Esophagus squamous epithelium (tissue), 5 donors: ENCODE measurements around the gene TAB2. TPM values are rescaled to one million over a fixed set of nuclear protein-coding genes. Genes with fewer than 3 reads are reported as not detected.

Source experiments
- DNase-seq: peaks from one replicate; lab custom pipeline; 2025; lab: John Stamatoyannopoulos, UW
- H3K27ac ChIP-seq, 4 donors: fragments of 200-600 bp; sonication (generic); one replicate each; pipeline ENCODE4 v1.5.1; 2016 to 2019; ENCODE audit warnings: mild to moderate bottlenecking in 1 of 4
- H3K27me3 ChIP-seq, 4 donors: fragments of 200-600 bp; sonication (generic); 1 replicate in 3 of 4; 2 replicates in 1 of 4; pipeline versions ENCODE4 v1.5.1 to v1.6.0; 2017 to 2021; ENCODE audit warnings: antibody characterized with exemption in 1 of 4
- H3K36me3 ChIP-seq, 3 donors: fragments of 200-600 bp; sonication (generic); one replicate each; pipeline ENCODE4 v1.5.1; 2016 to 2019
- H3K4me1 ChIP-seq, 3 donors: fragments of 200-600 bp; sonication (generic); one replicate each; pipeline ENCODE4 v1.5.1; 2017 to 2019
- H3K4me3 ChIP-seq, 4 donors: fragments of 200-600 bp; sonication (generic); 1 replicate in 3 of 4; 2 replicates in 1 of 4; pipeline ENCODE4 v1.5.1; 2016 to 2019; ENCODE audit warnings: mild to moderate bottlenecking in 2 of 4, moderate library complexity in 1 of 4
- H3K9me3 ChIP-seq, 3 donors: fragments of 200-600 bp; sonication (generic); one replicate each; pipeline ENCODE4 v1.5.1; 2016 to 2019
- CTCF ChIP-seq, 6 experiments: fragments of 450-650 bp in 4 of 6; fragments of 200-600 bp in 2 of 6; sonication (generic) in 2 of 6; IDR thresholded peaks; one replicate each; pipeline ENCODE4 v1.5.1; 2016 to 2019; ENCODE audit warnings: antibody characterized with exemption in 6 of 6, mild to moderate bottlenecking in 4 of 6, moderate library complexity in 4 of 6
- POLR2A ChIP-seq, 4 donors: fragments of 450-650 bp; IDR thresholded peaks; one replicate each; pipeline ENCODE4 v1.6.1; 2017; ENCODE audit warnings: antibody characterized with exemption in 4 of 4, mild to moderate bottlenecking in 4 of 4, moderate library complexity in 3 of 4
- WGBS, 2 donors: methylation state at CpG; one replicate each; pipeline ENCODE4 v1.1.5; 2018; 5-methylcytosine and 5-hydroxymethylcytosine counted together
- intact Hi-C: fragments of 100-400 bp; cut with DNase I; formaldehyde crosslinking; loops from one replicate; pipeline ENCODE4 v1.15.0; 2022
- total RNA-seq, 4 donors: library from RNA; depleted of rRNA; stranded (reverse); fragments of >200 nt; gene quantifications; one replicate each; pipeline ENCODE4 v1.1.0, GENCODE V29; 2016
- donor health status: DM: yes; HTN: yes; CAD: no.

Gene TAB2
- total RNA-seq, 4 donors from 2014 or later, result 27.6 to 47.1 (median 31.0) TPM

GRCh38 chr6:149409617-149410016, 92.1 kb downstream of the TAB2 start:
- no peak for DNase-seq
- Histone ChIP-seq H3K4me1 (no peaks in the 10 kb centered on the region), H3K27ac (no peak overlapping the region), H3K27me3 (no peaks in the 10 kb centered on the region), H3K9me3 (no peaks in the 10 kb centered on the region), H3K4me3 (no peak overlapping the region), H3K36me3 (peaks cover 0 to 46% (median 0%) of the 10 kb centered on the region in 3 donors)
- 83 to 100% methylated on average over 3 of the region's 3 CpGs for WGBS, 2 donors
- intact Hi-C loops, result no loop called here
- TF ChIP-seq POLR2A (IDR thresholded peaks at IDR 0.05) (no peak), CTCF (IDR thresholded peaks at IDR 0.05) (no peak)

GRCh38 chr6:149410557-149410956, 93.0 kb downstream of the TAB2 start:
- Histone ChIP-seq H3K36me3 (peaks cover 0 to 46% (median 0%) of the 10 kb centered on the region in 3 donors), H3K27me3 (no peaks in the 10 kb centered on the region), H3K4me3 (no peak overlapping the region), H3K9me3 (no peaks in the 10 kb centered on the region), H3K27ac (no peak overlapping the region), H3K4me1 (no peaks in the 10 kb centered on the region)
- DNase-seq, result no peak
- intact Hi-C loops, result no loop called here
- TF ChIP-seq CTCF (IDR thresholded peaks at IDR 0.05) (no peak), POLR2A (IDR thresholded peaks at IDR 0.05) (no peak)

GRCh38 chr6:149414009-149414408, 96.5 kb downstream of the TAB2 start:
- 79 to 86% methylated on average over 4 of the region's 4 CpGs for WGBS, 2 donors
- Histone ChIP-seq H3K4me3 (no peak overlapping the region), H3K9me3 (no peaks in the 10 kb centered on the region), H3K4me1 (no peaks in the 10 kb centered on the region), H3K36me3 (peaks cover 0 to 37% (median 0%) of the 10 kb centered on the region in 3 donors), H3K27me3 (no peaks in the 10 kb centered on the region), H3K27ac (no peak overlapping the region)
- TF ChIP-seq CTCF (IDR thresholded peaks at IDR 0.05), result no peak
- no peak for TF ChIP-seq POLR2A (IDR thresholded peaks at IDR 0.05)
- DNase-seq, result no peak
- intact Hi-C loops, result no loop called here

- Histone ChIP-seq H3K9me3 (no peaks in the 10 kb centered on the region), H3K27me3 (no peaks in the 10 kb centered on the region), H3K27ac (no peak overlapping the region), H3K4me1 (no peaks in the 10 kb centered on the region), H3K4me3 (no peak overlapping the region), H3K36me3 (peaks cover 0 to 28% (median 0%) of the 10 kb centered on the region in 3 donors)
- TF ChIP-seq CTCF (IDR thresholded peaks at IDR 0.05) (no peak), POLR2A (IDR thresholded peaks at IDR 0.05) (no peak)
- intact Hi-C loops, result no loop called here
- WGBS, 2 donors, result 92 to 95% methylated on average over 4 of the region's 4 CpGs
- DNase-seq, result no peak
Measured at GRCh38 chr6:149414821-149415220, 97.3 kb downstream of the TAB2 start.

DNA sequence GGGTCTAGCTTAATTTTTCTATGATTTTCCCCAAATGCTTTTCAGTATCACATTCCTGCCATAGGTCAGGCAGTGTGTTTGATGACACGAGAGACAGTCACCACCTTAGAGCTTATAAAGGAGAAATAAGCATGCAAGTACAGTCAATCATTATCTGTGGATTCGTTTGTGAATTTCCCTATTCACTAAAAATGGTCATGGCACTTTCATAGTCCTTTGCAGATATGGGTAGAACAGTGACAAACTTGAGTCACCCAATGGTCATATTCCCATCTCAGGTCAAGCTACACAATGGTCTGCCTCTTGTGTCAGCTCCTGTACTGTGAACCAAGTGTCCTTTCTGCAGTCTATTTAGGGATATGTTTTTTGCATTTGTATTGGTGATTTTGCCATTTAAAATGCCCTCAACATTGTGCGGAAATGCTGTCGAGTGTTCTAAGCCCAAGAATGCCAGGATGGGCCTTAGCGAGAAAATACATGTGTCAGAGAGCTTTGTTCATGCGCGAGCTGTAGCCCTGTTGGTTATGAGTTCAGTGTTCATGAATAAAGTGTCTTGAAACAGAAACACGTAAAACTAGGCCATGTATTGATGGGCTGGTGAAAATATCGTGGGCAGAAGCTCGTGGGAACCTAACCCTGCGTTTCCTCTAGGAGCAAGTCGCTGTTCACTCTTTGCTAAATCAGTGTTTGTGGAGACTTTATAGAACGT, 102.3 kb downstream of the TAB2 start:
- peaks cover 0 to 6% (median 0%) of the 10 kb centered on the region in 4 donors for H3K27me3 ChIP-seq
- H3K4me1 ChIP-seq, result peaks cover 0 to 6% (median 3%) of the 10 kb centered on the region in 3 donors
- TF ChIP-seq CTCF (IDR thresholded peaks at IDR 0.05), result no peak
- TF ChIP-seq POLR2A (IDR thresholded peaks at IDR 0.05), result no peak
- no peaks in the 10 kb centered on the region for H3K36me3 ChIP-seq
- H3K4me3 ChIP-seq, result no peak overlapping the region
- WGBS, 2 donors, result 78% methylated on average over 13 of the region's 13 CpGs
- DNase-seq, result no peak
- no peak overlapping the region for H3K27ac ChIP-seq
- intact Hi-C loops, result no loop called here
- no peaks in the 10 kb centered on the region for H3K9me3 ChIP-seq
